Small intestine (tissue), 7 donors: ENCODE data around the gene HSPB7. TPM values are rescaled to one million over a fixed set of nuclear protein-coding genes. Genes with fewer than 3 reads are reported as not detected.
"Not testable (repeated sequence)": the region's sequence is repeated elsewhere in the genome, so short reads cannot be mapped to it uniquely, and the experiment has no call there.

Experiments used
- DNase-seq, 2 donors: peaks; one replicate each; pipeline versions ENCODE4 v3.0.0 to v3.0.0-alpha.2; 2013
- FAIRE-seq: peaks from 2 replicates; lab custom pipeline; 2012; peaks lifted over from hg19 to GRCh38; lab: Jason Lieb, UNC
- H3K27ac ChIP-seq, 3 donors: one replicate each; pipeline ENCODE4 v1.5.1; 2013; ENCODE audit warnings: low read length in 2 of 3, mild to moderate bottlenecking in 2 of 3, control low read depth in 1 of 3, inconsistent platforms in 1 of 3, low read depth in 1 of 3, moderate library complexity in 1 of 3
- H3K27me3 ChIP-seq, 3 donors: one replicate each; pipeline ENCODE4 v1.6.1; 2013; ENCODE audit warnings: low read length in 3 of 3, inconsistent platforms in 1 of 3; ENCODE audit not compliant: control insufficient read depth in 3 of 3, insufficient read depth in 3 of 3
- H3K36me3 ChIP-seq, 3 donors: one replicate each; pipeline ENCODE4 v1.6.1; 2013; ENCODE audit warnings: low read length in 3 of 3, inconsistent platforms in 1 of 3, low read depth in 1 of 3, mild to moderate bottlenecking in 1 of 3, moderate library complexity in 1 of 3; ENCODE audit not compliant: control insufficient read depth in 3 of 3, insufficient read depth in 2 of 3
- H3K4me1 ChIP-seq, 3 donors: one replicate each; pipeline ENCODE4 v1.6.1; 2013; ENCODE audit warnings: low read length in 2 of 3, inconsistent platforms in 1 of 3, low read depth in 1 of 3, mild to moderate bottlenecking in 1 of 3, moderate library complexity in 1 of 3; ENCODE audit not compliant: control insufficient read depth in 3 of 3, insufficient read depth in 2 of 3
- H3K4me3 ChIP-seq, 3 donors: one replicate each; pipeline ENCODE4 v1.5.1; 2013; ENCODE audit warnings: low read length in 3 of 3, control low read depth in 1 of 3, inconsistent platforms in 1 of 3, low read depth in 1 of 3, mild to moderate bottlenecking in 1 of 3, moderate library complexity in 1 of 3
- H3K9me3 ChIP-seq, 2 donors: one replicate each; pipeline ENCODE4 v1.6.1; 2013; ENCODE audit warnings: low read depth in 1 of 2, low read length in 1 of 2; ENCODE audit not compliant: control insufficient read depth in 2 of 2, insufficient read depth in 1 of 2
- whole genome bisulfite sequencing, 3 donors: extraction: QIAGEN DNeasy Blood & Tissue Kit; methylation state at CpG; one replicate each; pipeline ENCODE4 v1.1.7; 2013; 5-methylcytosine and 5-hydroxymethylcytosine counted together
- polyA plus RNA-seq, 4 donors: library from polyadenylated mRNA; stranded (reverse) in 3 of 4; unstranded in 1 of 4; fragments of 200-250 nt in 3 of 4; fragments of 120-200 nt in 1 of 4; gene quantifications; one replicate each; pipeline versions ENCODE4 v1.2.1 to v1.2.3, GENCODE V29; 2013
- donor health status: healthy with polysubstance abuse.
- donor health status: control.
- donor health status: control.
- donor health status: Bipolar disorder and iron deficiency.
- donor health status: healthy.

Gene HSPB7
- polyA plus RNA-seq, 4 donors = 1.1 to 63.5 (median 14.1) TPM

GRCh38 chr1:16023050-16023653 lies 5.3 kb upstream of the HSPB7 start:
- peaks cover 0 to 3% (median under 1%) of the 10 kb centered on the region in 3 donors for H3K27me3 ChIP-seq
- 71 to 77% (median 72%) methylated on average over 7 of the region's 7 CpGs for WGBS, 3 donors
- no peak overlapping the region for H3K27ac ChIP-seq

GRCh38 chr1:16022393-16022792 lies 4.5 kb upstream of the HSPB7 start:
- H3K36me3 ChIP-seq = no peaks in the 10 kb centered on the region
- DNase-seq (no peak), FAIRE-seq (no peak)
- H3K27ac ChIP-seq = no peak overlapping the region
- H3K9me3 ChIP-seq = no peaks in the 10 kb centered on the region
- H3K4me3 ChIP-seq = no peak overlapping the region
- no peaks in the 10 kb centered on the region for H3K27me3 ChIP-seq
- peaks cover 0 to 26% (median 0%) of the 10 kb centered on the region in 3 donors for H3K4me1 ChIP-seq
- 72 to 81% (median 77%) methylated on average over 10 to 11 of the region's 11 CpGs for WGBS, 3 donors

More at GRCh38 chr1:16023050-16023653, 5.3 kb upstream of the HSPB7 start:
- Histone ChIP-seq H3K4me1 (peaks cover 0 to 25% (median 0%) of the 10 kb centered on the region in 3 donors), H3K4me3 (no peak overlapping the region), H3K36me3 (no peaks in the 10 kb centered on the region), H3K9me3 (no peaks in the 10 kb centered on the region)
- FAIRE-seq (no peak), DNase-seq (no peak)

- DNase-seq (no peak), FAIRE-seq (no peak)
- no peak within 1 kb of the TSS for H3K27ac ChIP-seq
- 17 to 47% (median 24%) methylated on average over 6 of the region's 6 CpGs for WGBS, 3 donors
- no peaks in the 10 kb centered on the region for H3K9me3 ChIP-seq
- no peaks in the 10 kb centered on the region for H3K27me3 ChIP-seq
- peaks cover 0 to 20% (median 0%) of the 10 kb centered on the region in 3 donors for H3K4me1 ChIP-seq
- H3K4me3 ChIP-seq = no peak within 1 kb of the TSS
- H3K36me3 ChIP-seq = no peaks in the 10 kb centered on the region
Measured at GRCh38 chr1:16021681-16022080, 3.8 kb upstream of the HSPB7 start, which contains the start of gene CLCNKA. Gene CLCNKA, plus strand, starts transcription at chr1:16022036. Its CDS starts 584 bp downstream, at chr1:16022620.

- H3K4me1 ChIP-seq = peaks cover 0 to 20% (median 0%) of the 10 kb centered on the region in 3 donors
- not testable (repeated sequence) for H3K36me3 ChIP-seq, H3K9me3 ChIP-seq, H3K27ac ChIP-seq, DNase-seq, H3K4me3 ChIP-seq, FAIRE-seq, H3K27me3 ChIP-seq
- 70 to 85% (median 75%) methylated on average over 9 of the region's 9 CpGs for WGBS, 3 donors
Measured at GRCh38 chr1:16020878-16021277, 3.0 kb upstream of the HSPB7 start.

GRCh38 chr1:16020325-16020724 lies 2.5 kb upstream of the HSPB7 start:
- H3K27me3 ChIP-seq = no peaks in the 10 kb centered on the region
- FAIRE-seq (no peak), DNase-seq (no peak)
- H3K4me3 ChIP-seq = no peak overlapping the region
- H3K9me3 ChIP-seq = no peaks in the 10 kb centered on the region
- WGBS, 3 donors = 83 to 89% (median 88%) methylated on average over 6 of the region's 6 CpGs
- H3K4me1 ChIP-seq = peaks cover 0 to 20% (median 0%) of the 10 kb centered on the region in 3 donors
- H3K36me3 ChIP-seq = no peaks in the 10 kb centered on the region
- no peak overlapping the region for H3K27ac ChIP-seq

GRCh38 chr1:16019644-16020277 lies 1.9 kb upstream of the HSPB7 start:
- Histone ChIP-seq H3K4me1 (peaks cover 0 to 24% (median 0%) of the 10 kb centered on the region in 3 donors), H3K27ac (peak overlapping the region in 2 of 3 donors; percentile 73 to 86), H3K27me3 (no peaks in the 10 kb centered on the region), H3K4me3 (no peak overlapping the region), H3K36me3 (no peaks in the 10 kb centered on the region), H3K9me3 (no peaks in the 10 kb centered on the region)
- 67 to 95% (median 84%) methylated on average over 8 to 9 of the region's 9 CpGs for WGBS, 3 donors
- no peak for FAIRE-seq
- DNase-seq = no peak

- DNase-seq (no peak), FAIRE-seq (no peak)
- Histone ChIP-seq H3K9me3 (no peaks in the 10 kb centered on the region), H3K27ac (peak overlapping the region in 2 of 3 donors; percentile 73 to 86), H3K4me3 (no peak overlapping the region), H3K36me3 (no peaks in the 10 kb centered on the region), H3K27me3 (no peaks in the 10 kb centered on the region), H3K4me1 (peaks cover 0 to 28% (median 0%) of the 10 kb centered on the region in 3 donors)
- 76 to 83% (median 80%) methylated on average over 23 of the region's 23 CpGs for WGBS, 3 donors
Measured at GRCh38 chr1:16018749-16019643, 1.2 kb upstream of the HSPB7 start.

GRCh38 chr1:16018308-16018707 lies 465 bp upstream of the HSPB7 start:
- Histone ChIP-seq H3K27me3 (no peaks in the 10 kb centered on the region), H3K9me3 (no peaks in the 10 kb centered on the region), H3K36me3 (no peaks in the 10 kb centered on the region), H3K4me3 (no peak overlapping the region), H3K4me1 (peaks cover 0 to 33% (median 0%) of the 10 kb centered on the region in 3 donors), H3K27ac (peak overlapping the region in 2 of 3 donors; percentile 73 to 86)
- 59 to 70% (median 64%) methylated on average over 4 of the region's 4 CpGs for WGBS, 3 donors
- DNase-seq (no peak), FAIRE-seq (no peak)
